RWPE1 (cell line): Measurements from ENCODE around the gene C3orf20.

Experiments used
- CTCF ChIA-PET: fragments of 350-600 bp; sonication (Branson Sonifier 250); formaldehyde crosslinking; extraction: SDS; loops from one replicate; lab custom pipeline; 2021; lab: Yijun Ruan, JAX
- POLR2A ChIA-PET: fragments of 400-600 bp; formaldehyde crosslinking; extraction: SDS; loops from one replicate; lab custom pipeline; 2020; ENCODE audit warnings: antibody characterized with exemption; ENCODE audit not compliant: low non-redundant PET; lab: Yijun Ruan, JAX
- DNase-seq: peaks from one replicate; pipeline ENCODE4 v3.0.0; 2012; ENCODE audit warnings: low spot score
- H3K27ac ChIP-seq: fragments of 450-650 bp; 2 replicates; pipeline ENCODE4 v1.5.1; 2017
- CTCF ChIP-seq: fragments of 450-650 bp; conservative IDR thresholded peaks from 2 replicates; pipeline ENCODE4 v1.5.1; 2017; ENCODE audit warnings: low read depth, mild to moderate bottlenecking

The C3orf20 gene

GRCh38 chr3:14674841-14675240 lies at the start of gene C3orf20:
TSS of gene C3orf20 (plus strand) at chr3:14675141. CDS start at chr3:14682714, 7,573 bp downstream.
- DNase-seq: no peak
- H3K27ac ChIP-seq: no peak within 1 kb of the TSS
- ChIA-PET POLR2A (no interaction called here), CTCF (no interaction called here)
- no peak for TF ChIP-seq CTCF

DNA sequence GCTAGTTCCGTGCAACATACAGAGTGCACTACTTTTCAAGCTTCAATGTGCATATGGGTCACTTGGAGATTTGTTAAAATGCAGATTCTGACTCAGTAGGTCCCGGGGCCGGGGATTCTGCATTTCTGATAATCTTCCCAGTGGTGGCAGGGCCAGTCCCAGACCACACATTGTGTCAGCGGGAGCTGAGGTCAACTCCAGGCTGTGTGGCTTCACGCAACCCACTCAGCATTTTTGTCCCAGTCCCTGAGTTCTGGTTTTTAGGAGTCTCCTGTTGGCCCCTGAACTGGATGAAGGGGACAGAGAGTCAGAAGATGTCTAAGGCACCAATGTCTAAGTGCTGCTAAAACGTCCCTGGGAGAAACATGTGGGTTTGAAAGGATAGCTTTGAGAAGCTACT lies 49.5 kb upstream of the C3orf20 start:
- CTCF ChIA-PET: no interaction called here
- TF ChIP-seq CTCF: no peak
- H3K27ac ChIP-seq: no peak overlapping the region
- no peak for DNase-seq
- POLR2A ChIA-PET: no interaction called here

- H3K27ac ChIP-seq: no peak overlapping the region
- ChIA-PET CTCF (interaction anchor here (0.6 kb wide), 1 partner anchor 123 kb away, joined by 3 read pairs; no protein-coding TSS in a partner anchor), POLR2A (no interaction called here)
- TF ChIP-seq CTCF: no peak
- no peak for DNase-seq
Measured at GRCh38 chr3:14627815-14628214, 47.1 kb upstream of the C3orf20 start.

GRCh38 chr3:14628406-14628805 lies 46.5 kb upstream of the C3orf20 start:
- ChIA-PET POLR2A (no interaction called here), CTCF (no interaction called here)
- DNase-seq: no peak
- no peak for TF ChIP-seq CTCF
- H3K27ac ChIP-seq: no peak overlapping the region

GRCh38 chr3:14630404-14631100 lies 44.4 kb upstream of the C3orf20 start:
- no peak for DNase-seq
- no peak overlapping the region for H3K27ac ChIP-seq
- POLR2A ChIA-PET: no interaction called here
- CTCF ChIA-PET: interaction anchor here (0.6 to 0.7 kb wide), 2 partner anchors 17 to 130 kb away, joined by 3 to 5 read pairs; no protein-coding TSS in a partner anchor
- no peak for TF ChIP-seq CTCF

- H3K27ac ChIP-seq: no peak overlapping the region
- TF ChIP-seq CTCF: no peak
- DNase-seq: no peak
- ChIA-PET POLR2A (no interaction called here), CTCF (no interaction called here)
Measured at GRCh38 chr3:14631101-14631497, 43.8 kb upstream of the C3orf20 start.
